BE2C (cell line): ENCODE data around the gene RAMAC.
"Not testable (repeated sequence)": the region's sequence is repeated elsewhere in the genome, so short reads cannot be mapped to it uniquely, and the experiment has no call there.

ENCODE experiments used
- DNase-seq: peaks from one replicate; pipeline ENCODE4 v3.0.0-alpha.2; 2020
- H3K27me3 ChIP-seq: fragments of 250-450 bp; sonication (Bioruptor Pico); 2 replicates; pipeline ENCODE4 v1.5.1; 2020; ENCODE audit warnings: mild to moderate bottlenecking
- H3K36me3 ChIP-seq: fragments of 250-450 bp; sonication (Bioruptor Pico); 2 replicates; pipeline ENCODE4 v1.5.1; 2020; ENCODE audit warnings: mild to moderate bottlenecking
- H3K4me1 ChIP-seq: fragments of 250-450 bp; sonication (Bioruptor Pico); 2 replicates; pipeline ENCODE4 v1.5.1; 2020
- H3K4me3 ChIP-seq: 2 replicates; pipeline ENCODE4 v1.5.1; 2011; ENCODE audit warnings: low read depth, low read length
- H3K9me3 ChIP-seq: fragments of 250-450 bp; sonication (Bioruptor Pico); 2 replicates; pipeline ENCODE4 v1.5.1; 2020
- CTCF ChIP-seq: IDR thresholded peaks from 2 replicates; pipeline ENCODE4 v1.5.1; 2012; ENCODE audit warnings: mild to moderate bottlenecking, low read depth, low read length

Gene RAMAC

GRCh38 chr15:82999426-82999825, 13.4 kb downstream of the RAMAC start:
- Histone ChIP-seq H3K4me3 (no peak overlapping the region), H3K27me3 (no peaks in the 10 kb centered on the region; the same call in 1 of the 2 replicates), H3K4me1 (no peaks in the 10 kb centered on the region; the same call in 1 of the 2 replicates), H3K36me3 (no peaks in the 10 kb centered on the region), H3K9me3 (no peaks in the 10 kb centered on the region)
- TF ChIP-seq CTCF = no peak
- DNase-seq = no peak

- no peaks in the 10 kb centered on the region; the same call in 1 of the 2 replicates for H3K4me1 ChIP-seq
- peak; percentile 28 for DNase-seq
- no peaks in the 10 kb centered on the region for H3K9me3 ChIP-seq
- H3K36me3 ChIP-seq = peaks cover 4% of the 10 kb centered on the region
- TF ChIP-seq CTCF = peak; percentile 73
- no peaks in the 10 kb centered on the region; the same call in 1 of the 2 replicates for H3K27me3 ChIP-seq
- peak overlapping the region; percentile 56 for H3K4me3 ChIP-seq
These were observed 14.1 kb downstream of the RAMAC start for GRCh38 chr15:82999905-83000671.

GRCh38 chr15:83000672-83001031, 14.6 kb downstream of the RAMAC start:
- peak overlapping the region; percentile 56 for H3K4me3 ChIP-seq
- H3K9me3 ChIP-seq, H3K27me3 ChIP-seq, H3K4me1 ChIP-seq, H3K36me3 ChIP-seq, DNase-seq: not testable (repeated sequence)

- DNase-seq = peak; percentile 82
- Histone ChIP-seq H3K4me1 (peaks cover 2% of the 10 kb centered on the region; the same call in 1 of the 2 replicates), H3K36me3 (peaks cover 14% of the 10 kb centered on the region), H3K9me3 (no peaks in the 10 kb centered on the region), H3K4me3 (peak overlapping the region; percentile 72), H3K27me3 (no peaks in the 10 kb centered on the region)
- TF ChIP-seq CTCF = peak; percentile 96
These were observed 24.8 kb downstream of the RAMAC start for GRCh38 chr15:83010709-83011270.

- Histone ChIP-seq H3K4me3 (peak within 1 kb of the TSS; percentile 72), H3K27me3 (no peaks in the 10 kb centered on the region), H3K4me1 (peaks cover 2% of the 10 kb centered on the region; the same call in 1 of the 2 replicates), H3K36me3 (peaks cover 16% of the 10 kb centered on the region), H3K9me3 (no peaks in the 10 kb centered on the region)
- DNase-seq = peak; percentile 93
- peak; percentile 60 for TF ChIP-seq CTCF
These were observed 25.5 kb downstream of the RAMAC start, which contains the start of gene C15orf40 for GRCh38 chr15:83011271-83012075. TSS of gene C15orf40 (minus strand) at chr15:83011639. CDS start at chr15:83011607, 32 bp downstream.

GRCh38 chr15:83012076-83012426, 26.0 kb downstream of the RAMAC start:
- H3K36me3 ChIP-seq = peaks cover 19% of the 10 kb centered on the region
- H3K4me1 ChIP-seq = peaks cover 2% of the 10 kb centered on the region; the same call in 1 of the 2 replicates
- peak overlapping the region; percentile 72 for H3K4me3 ChIP-seq
- no peaks in the 10 kb centered on the region for H3K9me3 ChIP-seq
- no peaks in the 10 kb centered on the region for H3K27me3 ChIP-seq
- TF ChIP-seq CTCF = no peak
- DNase-seq = peak; percentile 16
